ENCODE measurements around the gene OR51E2. TPM values are rescaled to one million over a fixed set of nuclear protein-coding genes. Genes with fewer than 3 reads are reported as not detected.

OR51E2 gene
- total RNA-seq, 1 experiment from 2014 or later: not detected

DNA sequence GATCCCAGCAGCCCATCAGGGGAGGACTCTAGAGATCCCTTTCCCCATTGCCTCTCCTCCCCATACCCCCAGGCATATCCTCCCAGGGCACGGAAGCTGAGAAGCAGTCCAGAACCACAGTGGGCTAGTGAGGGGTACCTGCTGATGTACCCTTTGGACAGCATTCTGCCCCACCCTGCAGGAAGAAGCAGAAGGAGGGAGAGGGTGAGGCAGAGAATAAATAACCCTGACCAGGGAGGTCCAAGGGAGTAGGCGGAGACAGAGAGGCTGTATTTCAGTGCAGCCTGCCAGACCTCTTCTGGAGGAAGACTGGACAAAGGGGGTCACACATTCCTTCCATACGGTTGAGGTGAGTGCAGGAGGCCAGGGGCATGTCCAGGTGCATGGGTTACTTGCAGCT lies 54.0 kb downstream of the OR51E2 start, which contains the start of gene OR51E1:
Gene OR51E1, plus strand, starts transcription at position 301 of the 400 bp plus-strand sequence. CDS start 8,545 bp downstream, outside the sequence.
- CTCF ChIA-PET: no interaction called here
- intact Hi-C loops (cut with micrococcal nuclease): no loop called here

DNA sequence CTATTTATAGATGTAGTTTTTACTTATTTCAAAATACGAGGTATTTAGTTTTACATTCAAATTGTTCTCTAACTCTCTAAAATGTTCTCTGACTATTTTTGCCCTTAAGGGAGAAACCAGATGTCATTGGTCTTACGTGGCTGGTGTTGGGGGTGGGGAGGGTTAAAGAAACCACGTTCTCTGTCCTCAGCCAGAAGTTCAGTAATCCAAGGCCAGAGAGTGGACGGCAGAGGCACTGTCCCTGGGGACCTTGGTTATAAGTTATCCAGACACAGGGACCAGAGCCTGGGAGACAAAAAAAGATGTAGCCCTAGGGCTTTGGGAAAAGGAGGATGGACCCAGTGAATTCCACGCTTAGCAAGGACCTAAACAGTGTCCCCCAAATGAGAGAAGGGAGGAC lies 54.6 kb downstream of the OR51E2 start:
- ATAC-seq (no peak), DNase-seq (no peak)
- Histone ChIP-seq H3K4me2 (ENCODE audit: low read length) (no peak overlapping the region), H3K27ac (ENCODE audit: low read length) (no peak overlapping the region), H3K4me3 (ENCODE audit: low read length) (no peak overlapping the region), H3K79me2 (ENCODE audit: low read length) (no peaks in the 10 kb centered on the region), H3K9me2 (replicated peaks; ENCODE audit: low read length) (no peaks in the 10 kb centered on the region), H3K36me3 (ENCODE audit: low read depth, low read length) (no peaks in the 10 kb centered on the region), H3K9ac (ENCODE audit: low read length) (no peak overlapping the region), H2AFZ (ENCODE audit: low read length) (no peak overlapping the region), H3K9me3 (ENCODE audit: low read length) (no peaks in the 10 kb centered on the region), H3K4me1 (ENCODE audit: insufficient read depth, low read length) (no peaks in the 10 kb centered on the region), H3K27me3 (ENCODE audit: low read length) (peaks cover 4% of the 10 kb centered on the region; the same call in 1 of the 2 replicates), H4K20me1 (ENCODE audit: low read length) (no peaks in the 10 kb centered on the region), H3F3A (ENCODE audit: low read length, unreplicated experiment) (no peaks in the 10 kb centered on the region)
- BruUV-seq (replicated peaks): no TSS peak
- intact Hi-C loops (cut with micrococcal nuclease): no loop called here
- ChIA-PET CTCF (no interaction called here), POLR2A (ENCODE audit: unreplicated experiment) (no interaction called here)
- TF ChIP-seq EZH2phosphoT487 (IDR thresholded peaks at IDR 0.05; ENCODE audit: borderline replicate concordance, low read length) (no peak), CTCF (conservative IDR thresholded peaks at IDR 0.05; ENCODE audit: low read depth, low read length) (no peak), EZH2 (IDR thresholded peaks at IDR 0.05; ENCODE audit: low read length, unreplicated experiment) (no peak)

More for the DNA sequence above, 54.0 kb downstream of the OR51E2 start, which contains the start of gene OR51E1:
- Histone ChIP-seq H3K27ac (ENCODE audit: low read length) (no peak within 1 kb of the TSS), H2AFZ (ENCODE audit: low read length) (no peak within 1 kb of the TSS), H3K79me2 (ENCODE audit: low read length) (no peaks in the 10 kb centered on the region), H3F3A (ENCODE audit: low read length, unreplicated experiment) (no peaks in the 10 kb centered on the region), H3K4me3 (ENCODE audit: low read length) (no peak within 1 kb of the TSS), H3K36me3 (ENCODE audit: low read depth, low read length) (no peaks in the 10 kb centered on the region), H4K20me1 (ENCODE audit: low read length) (no peaks in the 10 kb centered on the region), H3K4me2 (ENCODE audit: low read length) (no peak within 1 kb of the TSS), H3K9me2 (replicated peaks; ENCODE audit: low read length) (no peaks in the 10 kb centered on the region), H3K9me3 (ENCODE audit: low read length) (no peaks in the 10 kb centered on the region), H3K27me3 (ENCODE audit: low read length) (peaks cover 4% of the 10 kb centered on the region; the same call in 1 of the 2 replicates), H3K9ac (ENCODE audit: low read length) (no peak within 1 kb of the TSS), H3K4me1 (ENCODE audit: insufficient read depth, low read length) (no peaks in the 10 kb centered on the region)
- POLR2A ChIA-PET (ENCODE audit: unreplicated experiment): no interaction called here
- no TSS peak for BruUV-seq (replicated peaks)
- no peak for DNase-seq
- TF ChIP-seq CTCF (conservative IDR thresholded peaks at IDR 0.05; ENCODE audit: low read depth, low read length) (no peak), EZH2 (IDR thresholded peaks at IDR 0.05; ENCODE audit: low read length, unreplicated experiment) (no peak), EZH2phosphoT487 (IDR thresholded peaks at IDR 0.05; ENCODE audit: borderline replicate concordance, low read length) (no peak)
- ATAC-seq: no peak

- H3F3A ChIP-seq (ENCODE audit: low read length, unreplicated experiment): no peaks in the 10 kb centered on the region
- H2AFZ ChIP-seq (ENCODE audit: low read length): no peak overlapping the region
- DNase-seq (no peak), ATAC-seq (no peak)
- no peaks in the 10 kb centered on the region for H3K36me3 ChIP-seq (ENCODE audit: low read depth, low read length)
- no TSS peak for BruUV-seq (replicated peaks)
- ChIA-PET CTCF (no interaction called here), POLR2A (ENCODE audit: unreplicated experiment) (no interaction called here)
- no peaks in the 10 kb centered on the region for H3K9me3 ChIP-seq (ENCODE audit: low read length)
- no peaks in the 10 kb centered on the region for H3K4me1 ChIP-seq (ENCODE audit: insufficient read depth, low read length)
- intact Hi-C loops (cut with micrococcal nuclease): no loop called here
- no peak overlapping the region for H3K27ac ChIP-seq (ENCODE audit: low read length)
- no peak overlapping the region for H3K4me2 ChIP-seq (ENCODE audit: low read length)
- H3K79me2 ChIP-seq (ENCODE audit: low read length): no peaks in the 10 kb centered on the region
- H3K4me3 ChIP-seq (ENCODE audit: low read length): no peak overlapping the region
- H3K9me2 ChIP-seq (replicated peaks; ENCODE audit: low read length): no peaks in the 10 kb centered on the region
- H4K20me1 ChIP-seq (ENCODE audit: low read length): no peaks in the 10 kb centered on the region
- no peak for TF ChIP-seq EZH2 (IDR thresholded peaks at IDR 0.05; ENCODE audit: low read length, unreplicated experiment)
- TF ChIP-seq EZH2phosphoT487 (IDR thresholded peaks at IDR 0.05; ENCODE audit: borderline replicate concordance, low read length): no peak
- no peak for TF ChIP-seq CTCF (conservative IDR thresholded peaks at IDR 0.05; ENCODE audit: low read depth, low read length)
- peaks cover 4% of the 10 kb centered on the region; the same call in 1 of the 2 replicates for H3K27me3 ChIP-seq (ENCODE audit: low read length)
- no peak overlapping the region for H3K9ac ChIP-seq (ENCODE audit: low read length)
These were observed 55.6 kb downstream of the OR51E2 start for GRCh38 chr11:4642043-4642442.
